Effector memory CD4-positive, alpha-beta T cell (primary cell): ENCODE measurements around the gene NSG2.
"Not testable (repeated sequence)": the region's sequence is repeated elsewhere in the genome, so short reads cannot be mapped to it uniquely, and the experiment has no call there.

Experiments
- DNase-seq, 3 donors: peaks; one replicate each; pipeline ENCODE4 v3.0.0-alpha.2; 2020
- H3K27ac ChIP-seq: 2 replicates; pipeline ENCODE4 v1.7.0; 2013; ENCODE audit warnings: mild to moderate bottlenecking, low read length, moderate library complexity; ENCODE audit not compliant: insufficient read depth, poor library complexity, severe bottlenecking
- H3K27me3 ChIP-seq: replicated peaks from 2 replicates; pipeline ENCODE4 v1.7.0; 2013; ENCODE audit warnings: mild to moderate bottlenecking, low read length; ENCODE audit not compliant: insufficient read depth, control insufficient read depth, poor library complexity, severe bottlenecking
- H3K36me3 ChIP-seq: 2 replicates; pipeline ENCODE4 v1.7.0; 2013; ENCODE audit warnings: mild to moderate bottlenecking, low read length, moderate library complexity; ENCODE audit not compliant: control insufficient read depth, insufficient read depth
- H3K4me1 ChIP-seq: 2 replicates; pipeline ENCODE4 v1.7.0; 2013; ENCODE audit warnings: low read length, mild to moderate bottlenecking; ENCODE audit not compliant: control insufficient read depth, insufficient read depth, poor library complexity, severe bottlenecking
- H3K4me3 ChIP-seq: 2 replicates; pipeline ENCODE4 v1.7.0; 2013; ENCODE audit warnings: low read length, low read depth, mild to moderate bottlenecking; ENCODE audit not compliant: insufficient read depth, poor library complexity, severe bottlenecking
- H3K9me3 ChIP-seq: 2 replicates; pipeline ENCODE4 v1.7.0; 2013; ENCODE audit warnings: mild to moderate bottlenecking, low read length, moderate library complexity; ENCODE audit not compliant: control insufficient read depth

Gene NSG2

GRCh38 chr5:174147012-174147411 lies 101.5 kb downstream of the NSG2 start:
- H3K27ac ChIP-seq, DNase-seq, H3K36me3 ChIP-seq, H3K4me1 ChIP-seq, H3K27me3 ChIP-seq, H3K4me3 ChIP-seq, H3K9me3 ChIP-seq: not testable (repeated sequence)

DNA sequence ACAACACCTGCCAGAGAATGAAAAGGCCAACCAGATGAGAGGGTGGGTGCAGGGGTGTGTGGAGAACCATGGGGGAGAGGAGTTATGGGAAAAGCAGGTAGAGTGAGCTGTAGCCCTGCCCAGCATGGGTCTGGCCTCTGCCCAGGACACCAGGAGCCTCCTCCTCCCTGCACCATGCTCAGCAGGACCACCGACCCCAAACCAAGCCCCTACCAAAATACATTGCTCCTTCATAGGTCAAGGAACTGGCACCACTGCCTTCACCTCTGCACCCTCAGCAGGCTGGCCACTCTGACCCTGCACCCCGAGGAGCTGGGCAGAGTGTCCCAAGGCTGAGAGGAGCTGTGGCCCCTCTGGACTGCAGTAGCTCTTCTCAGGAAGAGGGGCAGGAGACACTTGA lies 102.0 kb downstream of the NSG2 start:
- DNase-seq = no peak
- Histone ChIP-seq H3K27ac (no peak overlapping the region), H3K4me1 (no peaks in the 10 kb centered on the region), H3K4me3 (no peak overlapping the region), H3K9me3 (no peaks in the 10 kb centered on the region), H3K36me3 (no peaks in the 10 kb centered on the region), H3K27me3 (no peaks in the 10 kb centered on the region)

GRCh38 chr5:174148721-174149120 lies 103.2 kb downstream of the NSG2 start:
- no peaks in the 10 kb centered on the region for H3K36me3 ChIP-seq
- H3K27ac ChIP-seq = no peak overlapping the region
- no peaks in the 10 kb centered on the region for H3K27me3 ChIP-seq
- no peaks in the 10 kb centered on the region for H3K9me3 ChIP-seq
- no peak for DNase-seq
- no peaks in the 10 kb centered on the region for H3K4me1 ChIP-seq
- no peak overlapping the region for H3K4me3 ChIP-seq

DNA sequence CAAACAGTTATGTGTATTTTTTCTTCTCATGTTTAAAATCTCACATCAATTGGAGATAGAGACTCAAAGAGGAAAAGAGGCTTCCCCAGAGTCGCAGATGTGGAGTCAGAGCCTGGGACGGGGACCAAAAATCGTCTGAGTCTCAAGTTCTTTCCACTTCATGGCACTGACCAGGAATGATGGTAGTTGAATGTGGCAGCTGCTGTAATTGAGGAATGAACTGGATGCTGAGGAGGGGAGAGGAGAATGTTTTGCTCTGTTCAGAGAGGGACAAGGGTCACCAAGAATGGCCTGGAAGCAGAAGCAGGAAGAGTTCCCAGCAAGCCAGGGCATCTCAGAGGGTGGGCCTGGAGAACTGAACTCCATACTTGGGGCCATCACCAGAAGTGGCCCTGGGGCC lies 103.9 kb downstream of the NSG2 start:
- no peaks in the 10 kb centered on the region for H3K27me3 ChIP-seq
- H3K4me1 ChIP-seq = no peaks in the 10 kb centered on the region
- no peaks in the 10 kb centered on the region for H3K36me3 ChIP-seq
- DNase-seq = no peak
- no peaks in the 10 kb centered on the region for H3K9me3 ChIP-seq
- H3K4me3 ChIP-seq = no peak overlapping the region
- H3K27ac ChIP-seq = no peak overlapping the region

- H3K36me3 ChIP-seq = no peaks in the 10 kb centered on the region
- no peak overlapping the region for H3K4me3 ChIP-seq
- H3K27me3 ChIP-seq = no peaks in the 10 kb centered on the region
- no peaks in the 10 kb centered on the region for H3K9me3 ChIP-seq
- no peak for DNase-seq
- H3K27ac ChIP-seq = no peak overlapping the region
- H3K4me1 ChIP-seq = no peaks in the 10 kb centered on the region
Measured at GRCh38 chr5:174149989-174150388, 104.5 kb downstream of the NSG2 start.

DNA sequence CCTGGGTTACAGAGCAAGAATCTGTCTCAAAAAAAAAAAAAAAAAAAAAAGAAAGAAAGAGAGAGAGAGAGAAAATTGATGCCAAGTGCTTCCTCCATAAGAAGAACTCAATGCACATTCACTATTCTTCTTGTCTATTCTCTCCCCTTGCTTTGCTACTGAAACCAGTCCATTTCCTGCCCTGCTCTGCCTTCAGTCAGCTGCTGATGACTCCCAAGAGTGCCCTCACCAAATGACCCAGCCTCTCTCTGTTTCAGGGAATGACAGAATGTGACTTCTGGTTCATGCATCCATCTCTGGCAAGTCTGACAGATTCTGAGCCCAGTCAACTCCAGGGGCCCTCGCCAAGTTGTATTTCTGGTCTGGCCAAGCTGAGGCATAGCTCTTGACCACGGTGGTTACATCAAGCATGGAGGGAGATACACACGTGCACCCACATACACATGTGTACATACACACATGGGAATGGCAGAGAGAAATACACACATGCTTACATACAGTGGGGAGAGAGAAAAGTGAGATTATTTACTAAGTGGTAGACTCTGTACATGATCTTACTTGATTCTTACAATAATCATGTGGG lies 106.2 kb downstream of the NSG2 start:
- no peak for DNase-seq
- no peaks in the 10 kb centered on the region for H3K9me3 ChIP-seq
- no peaks in the 10 kb centered on the region for H3K27me3 ChIP-seq
- H3K36me3 ChIP-seq = no peaks in the 10 kb centered on the region
- no peak overlapping the region for H3K4me3 ChIP-seq
- H3K27ac ChIP-seq = no peak overlapping the region
- no peaks in the 10 kb centered on the region for H3K4me1 ChIP-seq

GRCh38 chr5:174154559-174154958 lies 109.1 kb downstream of the NSG2 start:
- H3K4me3 ChIP-seq = no peak overlapping the region
- H3K4me1 ChIP-seq = no peaks in the 10 kb centered on the region
- DNase-seq = no peak
- no peaks in the 10 kb centered on the region for H3K27me3 ChIP-seq
- no peak overlapping the region for H3K27ac ChIP-seq
- H3K9me3 ChIP-seq = no peaks in the 10 kb centered on the region
- H3K36me3 ChIP-seq = no peaks in the 10 kb centered on the region

- H3K27me3 ChIP-seq = no peaks in the 10 kb centered on the region
- H3K4me1 ChIP-seq = no peaks in the 10 kb centered on the region
- no peak overlapping the region for H3K4me3 ChIP-seq
- H3K9me3 ChIP-seq = no peaks in the 10 kb centered on the region
- no peak overlapping the region for H3K27ac ChIP-seq
- DNase-seq = no peak
- H3K36me3 ChIP-seq = no peaks in the 10 kb centered on the region
Measured at GRCh38 chr5:174155281-174155680, 109.8 kb downstream of the NSG2 start.

- no peak for DNase-seq
- no peaks in the 10 kb centered on the region for H3K27me3 ChIP-seq
- H3K9me3 ChIP-seq = no peaks in the 10 kb centered on the region
- H3K36me3 ChIP-seq = no peaks in the 10 kb centered on the region
- H3K4me1 ChIP-seq = no peaks in the 10 kb centered on the region
- H3K27ac ChIP-seq = no peak overlapping the region
- no peak overlapping the region for H3K4me3 ChIP-seq
Measured at GRCh38 chr5:174155706-174156105, 110.2 kb downstream of the NSG2 start.

- no peaks in the 10 kb centered on the region for H3K4me1 ChIP-seq
- H3K4me3 ChIP-seq = no peak overlapping the region
- DNase-seq = no peak
- no peak overlapping the region for H3K27ac ChIP-seq
- no peaks in the 10 kb centered on the region for H3K36me3 ChIP-seq
- H3K27me3 ChIP-seq = no peaks in the 10 kb centered on the region
- no peaks in the 10 kb centered on the region for H3K9me3 ChIP-seq
Measured at GRCh38 chr5:174157048-174157447, 111.5 kb downstream of the NSG2 start.
